Loucy (cell line): ENCODE results near the gene FGD1.

ENCODE experiments used
- H2AFZ ChIP-seq: fragments of 200-600 bp; sonication (generic); 2 replicates; pipeline ENCODE4 v1.6.0; 2016; ENCODE audit warnings: antibody characterized with exemption, mild to moderate bottlenecking, low read length, moderate library complexity
- H3F3A ChIP-seq: fragments of 200-600 bp; 2 replicates; pipeline ENCODE4 v1.6.0; 2016; ENCODE audit warnings: antibody characterized with exemption, low read depth, mild to moderate bottlenecking
- H3K27me3 ChIP-seq: fragments of 200-600 bp; sonication (generic); 2 replicates; pipeline ENCODE4 v1.6.1; 2014; ENCODE audit warnings: low read length, mild to moderate bottlenecking; ENCODE audit not compliant: insufficient read depth, poor library complexity, severe bottlenecking
- H3K36me3 ChIP-seq: fragments of 200-600 bp; sonication (generic); 2 replicates; pipeline ENCODE4 v1.6.1; 2016; ENCODE audit warnings: low read length; ENCODE audit not compliant: insufficient read depth
- H3K4me1 ChIP-seq: fragments of 200-600 bp; sonication (generic); 2 replicates; pipeline ENCODE4 v1.5.1; 2014; ENCODE audit warnings: low read length, mild to moderate bottlenecking; ENCODE audit not compliant: insufficient read depth, poor library complexity, severe bottlenecking
- H3K4me2 ChIP-seq: fragments of 200-600 bp; sonication (generic); 2 replicates; pipeline ENCODE4 v1.6.0; 2014; ENCODE audit warnings: antibody characterized with exemption, low read length, low read depth, mild to moderate bottlenecking; ENCODE audit not compliant: poor library complexity, severe bottlenecking
- H3K4me3 ChIP-seq: fragments of 200-600 bp; sonication (generic); 2 replicates; pipeline ENCODE4 v1.5.1; 2014; ENCODE audit warnings: low read length, mild to moderate bottlenecking, mixed read lengths; ENCODE audit not compliant: poor library complexity, severe bottlenecking
- H3K79me2 ChIP-seq: fragments of 200-600 bp; sonication (generic); 2 replicates; pipeline ENCODE4 v1.6.1; 2014; ENCODE audit warnings: low read length; ENCODE audit not compliant: insufficient read depth
- H3K9ac ChIP-seq: fragments of 200-600 bp; sonication (generic); 2 replicates; pipeline ENCODE4 v1.6.0; 2014; ENCODE audit warnings: mild to moderate bottlenecking, low read depth, low read length, moderate library complexity; ENCODE audit not compliant: poor library complexity, severe bottlenecking
- H3K9me2 ChIP-seq: fragments of 200-600 bp; sonication (generic); replicated peaks from 2 replicates; pipeline ENCODE4 v1.6.1; 2016; ENCODE audit warnings: low read depth, low read length, mixed read lengths
- H3K9me3 ChIP-seq: fragments of 200-600 bp; sonication (generic); 2 replicates; pipeline ENCODE4 v1.6.1; 2014; ENCODE audit warnings: mild to moderate bottlenecking, antibody characterized with exemption, low read length, low read depth; ENCODE audit not compliant: insufficient read depth
- H4K20me1 ChIP-seq: fragments of 200-600 bp; sonication (generic); 2 replicates; pipeline ENCODE4 v1.6.0; 2014; ENCODE audit warnings: antibody characterized with exemption, low read length, mild to moderate bottlenecking; ENCODE audit not compliant: insufficient read depth, poor library complexity, severe bottlenecking
- EZH2phosphoT487 ChIP-seq: fragments of 200-600 bp; IDR thresholded peaks from 2 replicates; pipeline ENCODE4 v1.6.1; 2018; ENCODE audit warnings: antibody characterized with exemption, mild to moderate bottlenecking, moderate library complexity, borderline replicate concordance
- TF ChIP-seq, protein P1 (sequence below): fragments of 200-600 bp; sonication (generic); conservative IDR thresholded peaks from 2 replicates; pipeline ENCODE4 v1.5.1; 2014; ENCODE audit warnings: mild to moderate bottlenecking, antibody characterized with exemption, low read length

Gene FGD1

GRCh38 chrX:54439960-54440871 lies 55.8 kb downstream of the FGD1 start, which contains the start of gene TSR2:
TSS of gene TSR2 (plus strand) at chrX:54440404. CDS start at chrX:54440422, 18 bp downstream.
- Histone ChIP-seq H3F3A (no peaks in the 10 kb centered on the region), H3K27me3 (no peaks in the 10 kb centered on the region), H3K4me3 (peak within 1 kb of the TSS; percentile 97)

DNA sequence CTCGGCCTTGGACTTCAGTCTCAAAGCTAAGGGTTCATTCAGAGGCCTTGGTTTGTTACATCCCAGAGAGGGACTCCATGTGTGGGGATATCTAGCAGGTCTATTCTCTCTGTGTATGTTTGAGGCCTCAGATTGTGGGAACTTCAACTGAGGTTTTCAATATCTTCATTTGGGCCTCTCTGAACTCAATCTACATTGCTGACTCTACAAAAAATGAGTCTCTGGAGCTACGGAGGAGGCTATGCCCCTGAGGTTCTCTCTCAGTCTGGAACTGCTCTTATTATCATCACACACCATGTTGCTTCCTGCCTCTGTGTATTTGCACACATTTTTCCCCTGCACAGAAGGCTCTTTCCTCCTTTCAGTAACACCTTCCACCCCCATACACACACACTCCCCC lies 60.9 kb downstream of the FGD1 start:
- no peaks in the 10 kb centered on the region for H3K36me3 ChIP-seq
- no peak overlapping the region for H3K9ac ChIP-seq
- H3K79me2 ChIP-seq: no peaks in the 10 kb centered on the region
- H4K20me1 ChIP-seq: no peaks in the 10 kb centered on the region
- H3K27me3 ChIP-seq: no peaks in the 10 kb centered on the region
- H3F3A ChIP-seq: no peaks in the 10 kb centered on the region
- TF ChIP-seq, protein P1, sequence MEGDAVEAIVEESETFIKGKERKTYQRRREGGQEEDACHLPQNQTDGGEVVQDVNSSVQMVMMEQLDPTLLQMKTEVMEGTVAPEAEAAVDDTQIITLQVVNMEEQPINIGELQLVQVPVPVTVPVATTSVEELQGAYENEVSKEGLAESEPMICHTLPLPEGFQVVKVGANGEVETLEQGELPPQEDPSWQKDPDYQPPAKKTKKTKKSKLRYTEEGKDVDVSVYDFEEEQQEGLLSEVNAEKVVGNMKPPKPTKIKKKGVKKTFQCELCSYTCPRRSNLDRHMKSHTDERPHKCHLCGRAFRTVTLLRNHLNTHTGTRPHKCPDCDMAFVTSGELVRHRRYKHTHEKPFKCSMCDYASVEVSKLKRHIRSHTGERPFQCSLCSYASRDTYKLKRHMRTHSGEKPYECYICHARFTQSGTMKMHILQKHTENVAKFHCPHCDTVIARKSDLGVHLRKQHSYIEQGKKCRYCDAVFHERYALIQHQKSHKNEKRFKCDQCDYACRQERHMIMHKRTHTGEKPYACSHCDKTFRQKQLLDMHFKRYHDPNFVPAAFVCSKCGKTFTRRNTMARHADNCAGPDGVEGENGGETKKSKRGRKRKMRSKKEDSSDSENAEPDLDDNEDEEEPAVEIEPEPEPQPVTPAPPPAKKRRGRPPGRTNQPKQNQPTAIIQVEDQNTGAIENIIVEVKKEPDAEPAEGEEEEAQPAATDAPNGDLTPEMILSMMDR: no peak
- TF ChIP-seq EZH2phosphoT487: no peak
- H3K4me1 ChIP-seq: no peaks in the 10 kb centered on the region
- no peak overlapping the region for H3K4me3 ChIP-seq
- H3K9me3 ChIP-seq: no peaks in the 10 kb centered on the region
- H2AFZ ChIP-seq: no peak overlapping the region
- H3K9me2 ChIP-seq: no peaks in the 10 kb centered on the region
- no peak overlapping the region for H3K4me2 ChIP-seq

More at GRCh38 chrX:54439960-54440871, 55.8 kb downstream of the FGD1 start, which contains the start of gene TSR2:
- TF ChIP-seq, protein P1: no peak
- TF ChIP-seq EZH2phosphoT487: no peak
- H3K4me2 ChIP-seq: peak within 1 kb of the TSS; percentile 83
- H3K9me2 ChIP-seq: no peaks in the 10 kb centered on the region
- no peaks in the 10 kb centered on the region for H3K9me3 ChIP-seq
- H4K20me1 ChIP-seq: peaks cover 10% of the 10 kb centered on the region
- H3K4me1 ChIP-seq: no peaks in the 10 kb centered on the region
- H2AFZ ChIP-seq: peak within 1 kb of the TSS; percentile 75
- H3K79me2 ChIP-seq: peaks cover 37% of the 10 kb centered on the region
- no peaks in the 10 kb centered on the region for H3K36me3 ChIP-seq
- H3K9ac ChIP-seq: peak within 1 kb of the TSS; percentile 84

DNA sequence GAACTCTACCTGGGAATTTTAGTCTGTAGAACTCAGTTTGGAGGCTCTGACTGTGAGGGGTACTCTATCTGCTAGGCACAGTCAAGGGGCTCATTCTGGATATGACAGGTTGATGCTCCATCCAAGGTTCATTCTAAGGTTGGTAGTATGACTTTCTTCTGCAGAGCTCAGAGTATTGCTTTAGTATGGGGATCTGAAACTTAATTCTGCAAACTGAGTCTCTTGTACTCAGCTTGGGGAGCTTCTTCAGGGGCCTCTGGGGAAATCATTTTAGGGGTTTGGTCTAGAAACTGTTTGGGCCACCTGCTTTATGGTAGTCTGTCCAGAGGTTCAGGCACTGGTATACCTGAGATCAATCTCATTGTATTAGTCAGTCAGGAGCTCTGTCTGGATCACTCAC lies 65.5 kb downstream of the FGD1 start:
- no peaks in the 10 kb centered on the region for H3K27me3 ChIP-seq
- H3K36me3 ChIP-seq: no peaks in the 10 kb centered on the region
- no peak overlapping the region for H2AFZ ChIP-seq
- H3K9me3 ChIP-seq: no peaks in the 10 kb centered on the region
- no peaks in the 10 kb centered on the region for H3K79me2 ChIP-seq
- H4K20me1 ChIP-seq: no peaks in the 10 kb centered on the region
- no peaks in the 10 kb centered on the region for H3F3A ChIP-seq
- H3K4me3 ChIP-seq: no peak overlapping the region
- no peaks in the 10 kb centered on the region for H3K9me2 ChIP-seq
- TF ChIP-seq EZH2phosphoT487: no peak
- TF ChIP-seq, protein P1: no peak
- H3K4me1 ChIP-seq: no peaks in the 10 kb centered on the region
- H3K9ac ChIP-seq: no peak overlapping the region
- no peak overlapping the region for H3K4me2 ChIP-seq
